Measurements from ENCODE around the gene ANTXRL.
"Not testable (repeated sequence)": the region's sequence is repeated elsewhere in the genome, so short reads cannot be mapped to it uniquely, and the experiment has no call there.

ANTXRL gene

GRCh38 chr10:46273506-46274477, 13.0 kb upstream of the ANTXRL start:
- no peak for DNase-seq (ENCODE audit: low read depth)

- DNase-seq (ENCODE audit: low read depth) = no peak
Measured at GRCh38 chr10:46277840-46278239, 9.0 kb upstream of the ANTXRL start.

GRCh38 chr10:46282421-46282831, 4.4 kb upstream of the ANTXRL start:
- DNase-seq (ENCODE audit: low read depth) = not testable (repeated sequence)

- DNase-seq (ENCODE audit: low read depth) = peak; percentile 39
Measured at GRCh38 chr10:46282842-46283574, 3.8 kb upstream of the ANTXRL start.

- no peak for DNase-seq (ENCODE audit: low read depth)
Measured at GRCh38 chr10:46283580-46284285, 3.1 kb upstream of the ANTXRL start.

GRCh38 chr10:46284286-46285229, 2.2 kb upstream of the ANTXRL start:
- DNase-seq (ENCODE audit: low read depth) = peak; percentile 15

GRCh38 chr10:46285300-46285699, 1.5 kb upstream of the ANTXRL start:
- no peak for DNase-seq (ENCODE audit: low read depth)

GRCh38 chr10:46285966-46286620, 704 bp upstream of the ANTXRL start:
- DNase-seq (ENCODE audit: low read depth) = no peak

- DNase-seq (ENCODE audit: low read depth) = no peak
Measured at GRCh38 chr10:46287846-46288477, 1.2 kb downstream of the ANTXRL start.

GRCh38 chr10:46288601-46289206, 1.9 kb downstream of the ANTXRL start:
- DNase-seq (ENCODE audit: low read depth) = no peak

- no peak for DNase-seq (ENCODE audit: low read depth)
Measured at GRCh38 chr10:46289209-46289810, 2.5 kb downstream of the ANTXRL start.

- DNase-seq (ENCODE audit: low read depth) = no peak
Measured at GRCh38 chr10:46290101-46290886, 3.5 kb downstream of the ANTXRL start.

GRCh38 chr10:46291817-46292572, 5.2 kb downstream of the ANTXRL start:
- DNase-seq (ENCODE audit: low read depth) = no peak

- DNase-seq (ENCODE audit: low read depth) = no peak
Measured at GRCh38 chr10:46292573-46293023, 5.8 kb downstream of the ANTXRL start.

GRCh38 chr10:46293228-46293627, 6.4 kb downstream of the ANTXRL start:
- no peak for DNase-seq (ENCODE audit: low read depth)

- DNase-seq (ENCODE audit: low read depth) = no peak
Measured at GRCh38 chr10:46293832-46294640, 7.2 kb downstream of the ANTXRL start.
